GM18517 (cell line): ENCODE results near the gene SLC29A4.
"Not testable (repeated sequence)": the region's sequence is repeated elsewhere in the genome, so short reads cannot be mapped to it uniquely, and the experiment has no call there.

Source experiments
- ATAC-seq: cut with Tn5 transposase; IDR thresholded peaks from one replicate; pipeline ENCODE4 v1.9.1; 2021; ENCODE audit warnings: mild to moderate bottlenecking, moderate library complexity; ENCODE audit not compliant: unreplicated experiment

Gene SLC29A4

DNA sequence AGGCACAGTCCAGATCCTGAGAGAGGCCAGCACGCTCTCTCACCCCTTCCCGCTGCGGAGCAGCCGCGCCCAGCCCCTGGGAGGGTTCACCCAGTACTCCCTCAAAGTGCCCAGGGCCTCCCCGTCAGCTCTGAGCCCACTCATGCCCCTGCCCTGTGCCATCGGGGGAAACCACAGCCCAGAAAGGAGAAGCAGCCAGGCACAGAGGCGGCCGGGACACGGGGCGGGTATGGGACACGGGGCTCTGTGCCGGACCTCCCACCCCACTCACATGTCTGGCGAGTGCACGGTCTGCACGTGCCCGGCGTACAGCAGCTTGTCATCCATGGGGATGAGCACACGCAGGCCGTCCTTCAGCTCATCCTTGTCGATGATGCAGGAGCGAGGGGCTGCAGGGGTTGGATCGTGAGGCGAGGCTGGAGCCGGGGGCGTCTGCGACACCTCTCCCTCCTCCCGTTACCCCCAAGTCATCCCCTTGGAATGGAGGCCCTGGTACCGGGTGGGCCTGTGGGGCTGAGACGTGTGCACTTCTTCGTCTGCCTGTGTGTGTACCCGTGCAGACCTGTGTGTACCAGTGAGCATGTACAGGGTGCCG, 38.2 kb downstream of the SLC29A4 start:
- ATAC-seq: no peak

DNA sequence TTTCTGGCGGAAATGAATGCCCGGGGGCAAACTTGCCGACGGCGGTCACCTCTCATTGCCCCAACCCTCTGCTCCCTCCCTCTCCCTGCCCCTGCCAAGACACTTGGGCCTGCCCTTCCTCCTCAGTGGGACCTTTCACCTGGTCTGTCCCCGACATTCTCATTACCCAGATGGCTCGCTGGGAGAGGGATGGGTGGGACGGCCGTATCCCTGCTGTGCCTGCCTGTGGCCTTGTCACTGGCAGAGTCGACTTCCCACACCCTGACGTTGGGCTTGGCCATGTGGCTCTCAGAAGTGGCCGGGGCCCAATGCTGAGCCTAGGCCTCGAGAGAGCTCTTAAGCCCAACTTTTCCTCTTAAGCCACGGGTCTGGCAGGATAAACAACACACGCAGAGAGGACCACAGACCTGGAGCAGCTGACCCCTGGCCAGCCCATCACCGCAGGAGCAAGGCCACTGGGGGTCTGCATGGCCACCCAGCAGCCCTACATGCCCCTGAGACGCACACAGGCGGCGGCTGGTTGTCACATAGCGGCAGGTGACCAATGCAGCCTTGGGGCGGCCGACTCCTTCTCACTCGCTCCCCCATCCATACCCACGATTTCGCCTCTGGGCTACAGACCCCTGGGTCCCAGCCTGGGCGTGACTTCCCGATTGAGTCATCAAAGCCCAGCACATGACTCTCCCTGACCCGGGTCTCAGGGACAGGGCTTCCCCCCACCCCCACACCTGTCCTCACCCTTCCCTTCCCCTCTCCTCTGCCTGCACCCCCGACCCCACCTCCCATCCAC, 40.1 kb downstream of the SLC29A4 start:
- ATAC-seq: no peak

- not testable (repeated sequence) for ATAC-seq
Measured at GRCh38 chr7:5323800-5324781, 41.3 kb downstream of the SLC29A4 start.

- ATAC-seq: no peak
Measured at GRCh38 chr7:5324961-5325360, 42.2 kb downstream of the SLC29A4 start.

- ATAC-seq: no peak
Measured at GRCh38 chr7:5330288-5330687, 47.5 kb downstream of the SLC29A4 start.

GRCh38 chr7:5332579-5332978, 49.8 kb downstream of the SLC29A4 start:
- ATAC-seq: no peak

DNA sequence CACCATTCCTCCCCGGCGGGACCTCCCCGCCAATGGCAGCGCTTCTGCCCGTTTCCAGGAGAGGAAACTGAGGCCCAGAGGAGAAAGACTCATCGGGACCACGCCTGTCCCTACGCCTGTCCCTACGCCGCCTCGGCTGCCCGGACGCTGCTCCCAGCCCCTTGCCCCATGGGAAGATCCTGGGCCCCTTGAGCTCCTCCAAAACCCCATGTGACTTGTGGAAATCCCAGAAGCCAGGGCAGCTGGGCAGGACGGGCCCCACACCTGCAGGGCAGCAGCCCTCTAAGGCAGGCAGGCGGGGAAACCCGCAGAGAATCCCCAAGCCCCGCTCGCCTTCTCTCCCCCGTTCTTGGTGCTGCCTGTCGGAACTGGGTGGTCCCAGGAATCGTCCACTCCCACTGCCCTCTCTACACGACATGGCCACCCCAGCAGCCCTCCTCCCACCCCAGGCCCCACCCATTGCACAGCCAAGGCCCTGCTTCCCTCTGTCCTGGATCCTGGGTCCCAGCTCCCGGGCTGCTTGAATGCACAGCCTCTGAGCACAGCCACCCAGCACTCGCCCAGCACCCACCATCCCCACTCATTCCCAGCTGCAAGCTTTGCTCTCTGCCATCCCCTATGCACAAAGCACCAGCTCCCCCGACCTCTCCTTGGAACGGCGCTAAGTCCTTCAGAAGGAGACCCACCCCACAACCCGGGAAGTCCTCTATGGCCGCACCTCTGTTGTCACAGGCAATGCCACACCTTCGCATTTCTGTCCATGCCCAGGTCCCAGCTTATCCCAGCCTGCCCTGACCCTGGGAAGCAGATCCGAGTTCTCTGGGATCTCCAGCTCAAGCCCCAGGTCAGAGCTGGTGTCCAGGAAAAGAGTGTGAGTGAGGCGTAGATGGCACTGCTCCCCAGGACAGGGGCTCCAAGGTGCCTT, 50.6 kb downstream of the SLC29A4 start:
- no peak for ATAC-seq

GRCh38 chr7:5334671-5335070, 51.9 kb downstream of the SLC29A4 start:
- no peak for ATAC-seq

GRCh38 chr7:5337047-5337446, 54.3 kb downstream of the SLC29A4 start:
- no peak for ATAC-seq

DNA sequence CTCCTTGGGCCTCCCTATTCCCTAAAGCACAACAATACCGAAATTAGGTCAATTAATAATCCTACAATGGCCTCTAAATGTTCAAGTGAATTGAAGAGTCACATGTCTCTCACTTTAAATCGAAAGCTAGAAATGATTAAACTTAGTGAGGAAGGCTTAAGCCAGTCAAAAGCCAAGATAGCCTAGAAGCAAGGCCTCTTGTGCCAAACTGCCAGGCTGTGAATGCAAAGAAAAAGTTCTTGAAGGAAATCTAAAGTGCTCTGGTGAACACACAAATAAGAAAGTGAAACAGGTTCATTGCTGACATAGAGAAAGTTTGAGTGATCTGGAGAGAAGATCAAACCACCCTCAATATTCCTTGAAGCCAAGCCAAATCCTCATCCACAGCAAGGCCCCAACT, 57.2 kb downstream of the SLC29A4 start:
- no peak for ATAC-seq

DNA sequence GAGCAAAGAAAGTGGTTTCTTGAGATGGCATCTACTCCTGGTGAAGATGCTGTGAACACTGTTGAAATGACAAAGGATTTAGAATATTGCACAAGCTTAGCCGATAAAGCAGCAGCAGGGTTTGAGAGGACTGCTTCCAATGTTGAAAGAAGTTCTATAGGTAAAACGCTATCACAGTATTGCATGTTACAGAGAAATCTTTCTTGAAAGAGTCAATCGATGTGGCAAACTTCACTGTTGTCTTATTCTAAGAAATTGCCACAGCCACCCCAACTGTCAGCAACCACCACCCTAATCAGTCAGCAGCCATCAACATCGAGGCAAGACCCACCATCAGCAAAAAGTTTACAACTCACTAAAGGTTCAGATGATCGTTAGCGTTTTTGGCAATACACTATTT, 59.9 kb downstream of the SLC29A4 start:
- no peak for ATAC-seq

- no peak for ATAC-seq
Measured at GRCh38 chr7:5343884-5344283, 61.1 kb downstream of the SLC29A4 start.

- ATAC-seq: no peak
Measured at GRCh38 chr7:5344342-5344741, 61.6 kb downstream of the SLC29A4 start.

- ATAC-seq: no peak
Measured at GRCh38 chr7:5345171-5345570, 62.4 kb downstream of the SLC29A4 start.

DNA sequence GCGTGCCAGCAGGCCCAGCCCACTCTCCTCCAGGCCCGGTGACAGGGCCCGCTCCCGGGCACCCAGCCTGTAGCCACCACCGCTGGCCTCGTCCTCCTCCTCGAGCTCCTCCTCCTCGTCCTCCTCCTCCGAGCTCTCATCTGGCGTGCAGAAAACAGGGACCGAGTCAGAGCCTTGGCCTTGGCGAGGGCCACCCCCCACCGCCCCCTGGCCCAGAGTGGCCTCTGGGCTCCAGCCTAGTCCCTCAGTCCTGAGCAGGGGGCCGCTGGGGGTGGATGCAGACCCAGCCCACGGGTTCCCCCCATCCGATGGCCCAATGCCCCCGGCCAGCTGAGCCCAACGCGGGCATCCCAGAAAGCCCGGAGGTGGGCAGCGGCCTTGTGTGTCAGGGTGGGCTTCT, 62.9 kb downstream of the SLC29A4 start:
- no peak for ATAC-seq

DNA sequence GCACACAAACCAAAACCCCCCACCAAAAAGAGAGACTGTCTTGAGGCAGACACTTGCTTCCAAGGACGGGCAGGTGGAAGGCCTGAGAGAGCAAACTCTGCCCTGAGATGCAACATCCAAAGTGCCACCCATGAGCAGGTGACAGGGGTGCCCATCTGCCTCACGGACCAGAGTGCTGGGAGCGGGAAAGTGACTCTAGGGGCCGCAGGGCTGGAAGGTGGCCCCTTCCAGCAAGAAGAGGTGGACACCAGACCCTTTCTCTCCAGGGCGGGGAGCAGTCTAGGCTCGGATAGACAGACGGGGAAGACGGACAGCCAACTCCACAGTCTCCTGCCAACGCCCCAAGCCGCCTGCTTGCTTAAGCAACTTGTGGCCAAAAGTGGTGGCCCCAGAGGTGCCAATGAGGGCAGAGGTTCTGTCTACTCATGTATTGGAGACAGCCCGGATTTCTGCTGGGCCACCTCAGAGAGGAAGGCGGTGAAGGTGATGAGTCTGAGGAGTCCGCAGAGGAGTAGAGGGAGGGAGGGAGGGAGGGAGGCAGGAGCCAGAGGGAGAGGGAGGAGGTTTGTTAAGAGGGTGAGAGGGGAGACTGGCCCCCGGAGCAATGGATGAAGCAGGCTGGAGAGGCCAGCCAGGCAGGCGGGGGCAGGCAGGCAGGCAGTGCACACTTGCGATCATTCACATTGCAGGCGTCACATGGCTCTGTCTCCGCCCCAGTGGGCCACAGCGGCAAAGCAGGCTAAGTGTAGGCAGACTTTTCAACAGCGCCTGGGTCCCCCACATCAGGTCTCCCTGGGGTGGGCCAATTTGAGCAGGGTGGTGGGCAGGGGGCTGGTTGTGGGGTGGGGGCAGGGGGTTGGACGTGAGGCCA, 65.6 kb downstream of the SLC29A4 start:
- ATAC-seq: no peak

- ATAC-seq: no peak
Measured at GRCh38 chr7:5349005-5349380, 66.2 kb downstream of the SLC29A4 start.

GRCh38 chr7:5349437-5350173, 66.9 kb downstream of the SLC29A4 start:
- ATAC-seq: no peak

DNA sequence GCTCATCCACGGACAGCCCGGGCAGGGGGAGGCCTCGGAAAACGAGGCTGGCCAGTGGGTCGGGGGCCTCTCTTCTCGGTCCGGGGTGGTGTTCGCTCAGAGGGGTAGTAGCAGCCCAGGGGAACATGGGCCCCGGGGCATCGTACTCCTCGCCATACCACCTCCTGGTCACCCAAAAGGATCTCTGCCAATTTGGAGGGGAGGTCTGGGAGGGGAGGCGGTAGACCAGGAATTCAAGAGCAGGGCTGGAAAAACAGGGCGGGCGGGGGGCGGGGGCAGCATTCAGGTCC, 67.4 kb downstream of the SLC29A4 start:
- no peak for ATAC-seq
